IMR-90 (cell line): ENCODE data around the gene DUSP16.

Experiments
- CHD1 ChIP-seq: IDR thresholded peaks from 2 replicates; pipeline ENCODE4 v1.6.1; 2012; ENCODE audit warnings: low read depth, low read length, improper control_type of control experiment
- CTCF ChIP-seq: conservative IDR thresholded peaks from 2 replicates; pipeline ENCODE4 v1.5.1; 2012; ENCODE audit warnings: mild to moderate bottlenecking, low read depth, low read length, improper control_type of control experiment
- FOS ChIP-seq: fragments of 150-350 bp; IDR thresholded peaks from 2 replicates; pipeline ENCODE4 v1.6.1; 2016; ENCODE audit warnings: low read depth, low read length
- POLR2A ChIP-seq: IDR thresholded peaks from 2 replicates; pipeline ENCODE4 v1.6.1; 2012; ENCODE audit warnings: mild to moderate bottlenecking, low read depth, low read length
- RFX5 ChIP-seq: IDR thresholded peaks from 2 replicates; pipeline ENCODE4 v1.8.0; 2012; ENCODE audit warnings: low read depth, mild to moderate bottlenecking, low read length, moderate library complexity
- SMC3 ChIP-seq: fragments of 150-350 bp; IDR thresholded peaks from 2 replicates; pipeline ENCODE4 v1.6.1; 2016; ENCODE audit warnings: low read depth, mild to moderate bottlenecking, antibody characterized with exemption, low read length, moderate library complexity

DNA sequence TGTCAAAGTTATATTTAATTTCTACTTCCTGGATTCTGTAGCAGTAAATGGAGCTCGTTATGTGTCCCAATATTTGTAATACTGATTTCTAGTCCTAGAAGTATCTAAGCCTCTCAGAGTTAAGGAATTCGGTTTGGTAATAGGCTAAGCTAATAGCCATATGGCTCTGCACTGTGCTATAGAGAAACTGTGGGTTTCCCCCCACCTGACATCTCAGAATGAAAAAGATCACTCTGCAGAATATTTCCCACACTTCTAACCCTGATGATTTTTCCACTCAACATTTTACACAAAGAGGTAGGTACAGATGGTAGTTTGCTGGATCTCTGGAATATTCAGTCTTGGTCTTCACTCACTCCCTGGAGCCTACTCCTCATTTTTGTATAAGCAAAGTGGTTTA lies 134.6 kb downstream of the DUSP16 start:
- TF ChIP-seq CTCF, result no peak
- TF ChIP-seq CHD1, result no peak
- TF ChIP-seq SMC3, result no peak
- no peak for TF ChIP-seq FOS
- TF ChIP-seq POLR2A, result no peak
- TF ChIP-seq RFX5, result no peak
